Astrocyte (in vitro differentiated cells and primary cell): ENCODE measurements around the gene PIK3C3.
"Not testable (repeated sequence)": the region's sequence is repeated elsewhere in the genome, so short reads cannot be mapped to it uniquely, and the experiment has no call there.

ENCODE experiments used
- EZH2 ChIP-seq: IDR thresholded peaks from 2 replicates; pipeline ENCODE4 v1.6.1; 2012; ENCODE audit warnings: mild to moderate bottlenecking, low read length, inconsistent platforms; ENCODE audit not compliant: insufficient read depth
- TF ChIP-seq, protein P1 (sequence below): IDR thresholded peaks from 2 replicates; pipeline ENCODE4 v1.5.1; 2011; ENCODE audit warnings: low read depth, mild to moderate bottlenecking, inconsistent platforms, low read length, moderate library complexity; ENCODE audit not compliant: insufficient read depth

DNA sequence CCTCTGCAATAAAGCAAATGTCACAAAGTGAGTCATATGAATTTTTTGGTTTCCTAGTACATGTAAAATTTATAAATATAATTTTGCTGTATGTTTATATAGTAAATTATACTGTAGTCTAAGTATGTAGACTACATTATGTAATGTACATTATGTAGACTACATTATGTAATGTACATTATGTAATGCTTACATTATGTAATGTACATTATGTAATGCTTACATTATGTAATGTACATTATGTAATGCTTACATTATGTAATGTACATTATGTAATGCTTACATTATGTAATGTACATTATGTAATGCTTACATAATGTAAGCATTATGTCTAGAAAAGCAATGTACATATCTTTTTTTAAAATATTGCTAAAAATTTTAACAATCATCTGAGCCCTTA, 54.4 kb downstream of the PIK3C3 start:
- TF ChIP-seq, protein P1, sequence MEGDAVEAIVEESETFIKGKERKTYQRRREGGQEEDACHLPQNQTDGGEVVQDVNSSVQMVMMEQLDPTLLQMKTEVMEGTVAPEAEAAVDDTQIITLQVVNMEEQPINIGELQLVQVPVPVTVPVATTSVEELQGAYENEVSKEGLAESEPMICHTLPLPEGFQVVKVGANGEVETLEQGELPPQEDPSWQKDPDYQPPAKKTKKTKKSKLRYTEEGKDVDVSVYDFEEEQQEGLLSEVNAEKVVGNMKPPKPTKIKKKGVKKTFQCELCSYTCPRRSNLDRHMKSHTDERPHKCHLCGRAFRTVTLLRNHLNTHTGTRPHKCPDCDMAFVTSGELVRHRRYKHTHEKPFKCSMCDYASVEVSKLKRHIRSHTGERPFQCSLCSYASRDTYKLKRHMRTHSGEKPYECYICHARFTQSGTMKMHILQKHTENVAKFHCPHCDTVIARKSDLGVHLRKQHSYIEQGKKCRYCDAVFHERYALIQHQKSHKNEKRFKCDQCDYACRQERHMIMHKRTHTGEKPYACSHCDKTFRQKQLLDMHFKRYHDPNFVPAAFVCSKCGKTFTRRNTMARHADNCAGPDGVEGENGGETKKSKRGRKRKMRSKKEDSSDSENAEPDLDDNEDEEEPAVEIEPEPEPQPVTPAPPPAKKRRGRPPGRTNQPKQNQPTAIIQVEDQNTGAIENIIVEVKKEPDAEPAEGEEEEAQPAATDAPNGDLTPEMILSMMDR, result not testable (repeated sequence)
- not testable (repeated sequence) for TF ChIP-seq EZH2
